ENCODE measurements around the gene PLA2G3. TPM values are rescaled to one million over a fixed set of nuclear protein-coding genes. Genes with fewer than 3 reads are reported as not detected.

Gene PLA2G3
- total RNA-seq, 4 donors from 2014 or later: not detected

- Histone ChIP-seq H3K4me1 (no peaks in the 10 kb centered on the region), H3K27ac (no peak overlapping the region), H3K4me3 (no peak overlapping the region), H3K36me3 (peaks cover 0 to 14% (median 0%) of the 10 kb centered on the region in 3 donors), H3K27me3 (no peaks in the 10 kb centered on the region), H3K9me3 (no peaks in the 10 kb centered on the region)
- DNase-seq: no peak
- no peak for TF ChIP-seq POLR2A (IDR thresholded peaks at IDR 0.05)
Observed at GRCh38 chr22:31134688-31135087, 5.6 kb downstream of the PLA2G3 start.

GRCh38 chr22:31133911-31134310 lies 6.4 kb downstream of the PLA2G3 start:
- DNase-seq: peak in 1 of 3 donors; percentile 42
- TF ChIP-seq CTCF (IDR thresholded peaks at IDR 0.05) (no peak), POLR2A (IDR thresholded peaks at IDR 0.05) (no peak)
- peaks cover 0 to 14% (median 0%) of the 10 kb centered on the region in 3 donors for H3K36me3 ChIP-seq
- no peaks in the 10 kb centered on the region for H3K9me3 ChIP-seq
- no peaks in the 10 kb centered on the region for H3K27me3 ChIP-seq
- no peaks in the 10 kb centered on the region for H3K4me1 ChIP-seq
- no peak overlapping the region for H3K27ac ChIP-seq
- no peak overlapping the region for H3K4me3 ChIP-seq

- DNase-seq: no peak
- no peak overlapping the region for H3K27ac ChIP-seq
Observed at GRCh38 chr22:31130873-31131272, 9.4 kb downstream of the PLA2G3 start.

GRCh38 chr22:31128156-31128555 lies 12.2 kb downstream of the PLA2G3 start:
- Histone ChIP-seq H3K4me1 (no peaks in the 10 kb centered on the region), H3K27me3 (no peaks in the 10 kb centered on the region), H3K36me3 (peaks cover 0 to 18% (median 0%) of the 10 kb centered on the region in 3 donors), H3K4me3 (no peak overlapping the region), H3K9me3 (no peaks in the 10 kb centered on the region), H3K27ac (no peak overlapping the region)
- TF ChIP-seq POLR2A (IDR thresholded peaks at IDR 0.05) (no peak), CTCF (IDR thresholded peaks at IDR 0.05) (no peak)
- no peak for DNase-seq

More at GRCh38 chr22:31130873-31131272, 9.4 kb downstream of the PLA2G3 start:
- no peaks in the 10 kb centered on the region for H3K4me1 ChIP-seq
- no peaks in the 10 kb centered on the region for H3K27me3 ChIP-seq
- H3K4me3 ChIP-seq: no peak overlapping the region
- H3K9me3 ChIP-seq: no peaks in the 10 kb centered on the region
- H3K36me3 ChIP-seq: peaks cover 0 to 20% (median 0%) of the 10 kb centered on the region in 3 donors
- no peak for TF ChIP-seq POLR2A (IDR thresholded peaks at IDR 0.05)
- no peak for TF ChIP-seq CTCF (IDR thresholded peaks at IDR 0.05)

GRCh38 chr22:31127181-31127772 lies 13.0 kb downstream of the PLA2G3 start:
- H3K36me3 ChIP-seq: peaks cover 0 to 14% (median 0%) of the 10 kb centered on the region in 3 donors
- H3K9me3 ChIP-seq: no peaks in the 10 kb centered on the region
- TF ChIP-seq CTCF (IDR thresholded peaks at IDR 0.05) (no peak), POLR2A (IDR thresholded peaks at IDR 0.05) (no peak)
- no peak overlapping the region for H3K4me3 ChIP-seq
- H3K27me3 ChIP-seq: no peaks in the 10 kb centered on the region
- DNase-seq: no peak
- H3K27ac ChIP-seq: no peak overlapping the region
- peaks cover 0 to 3% (median under 1%) of the 10 kb centered on the region in 4 donors for H3K4me1 ChIP-seq

GRCh38 chr22:31126869-31127175 lies 13.5 kb downstream of the PLA2G3 start:
- no peak for TF ChIP-seq CTCF (IDR thresholded peaks at IDR 0.05)
- TF ChIP-seq POLR2A (IDR thresholded peaks at IDR 0.05): no peak
- no peak overlapping the region for H3K4me3 ChIP-seq
- peaks cover 0 to 14% (median 0%) of the 10 kb centered on the region in 3 donors for H3K36me3 ChIP-seq
- H3K27ac ChIP-seq: no peak overlapping the region
- no peaks in the 10 kb centered on the region for H3K9me3 ChIP-seq
- no peaks in the 10 kb centered on the region for H3K27me3 ChIP-seq
- no peak for DNase-seq
- peaks cover 0 to 8% (median 3%) of the 10 kb centered on the region in 4 donors for H3K4me1 ChIP-seq
